ENCODE data around the gene FNDC3B. TPM values are rescaled to one million over a fixed set of nuclear protein-coding genes. Genes with fewer than 3 reads are reported as not detected.
A peak's percentile ranks its signal among the peaks of the same experiment; 100 is the strongest.

The FNDC3B gene
- total RNA-seq, 1 experiment from 2014 or later = 64.6 TPM

- no peak for DNase-seq (ENCODE audit: low read depth)
Measured at GRCh38 chr3:172188511-172188910, 149.1 kb downstream of the FNDC3B start.

- DNase-seq (ENCODE audit: low read depth) = no peak
Measured at GRCh38 chr3:172189213-172189612, 149.8 kb downstream of the FNDC3B start.

- no peak for DNase-seq (ENCODE audit: low read depth)
Measured at GRCh38 chr3:172189987-172190603, 150.7 kb downstream of the FNDC3B start.

GRCh38 chr3:172190980-172191379 is 151.6 kb downstream of the FNDC3B start:
- DNase-seq (ENCODE audit: low read depth) = no peak

GRCh38 chr3:172191629-172192028 is 152.3 kb downstream of the FNDC3B start:
- DNase-seq (ENCODE audit: low read depth) = no peak

GRCh38 chr3:172192830-172193415 is 153.5 kb downstream of the FNDC3B start:
- DNase-seq (ENCODE audit: low read depth) = no peak

- DNase-seq (ENCODE audit: low read depth) = no peak
Measured at GRCh38 chr3:172193436-172193835, 154.1 kb downstream of the FNDC3B start.

GRCh38 chr3:172194702-172195406 is 155.5 kb downstream of the FNDC3B start:
- peak; percentile 49 for DNase-seq (ENCODE audit: low read depth)

GRCh38 chr3:172195407-172195754 is 156.0 kb downstream of the FNDC3B start:
- no peak for DNase-seq (ENCODE audit: low read depth)

- no peak for DNase-seq (ENCODE audit: low read depth)
Measured at GRCh38 chr3:172197344-172197743, 158.0 kb downstream of the FNDC3B start.

- no peak for DNase-seq (ENCODE audit: low read depth)
Measured at GRCh38 chr3:172198428-172198827, 159.1 kb downstream of the FNDC3B start.

GRCh38 chr3:172199850-172200369 is 160.5 kb downstream of the FNDC3B start:
- DNase-seq (ENCODE audit: low read depth) = no peak

- DNase-seq (ENCODE audit: low read depth) = peak; percentile 99
Measured at GRCh38 chr3:172201136-172201869, 161.9 kb downstream of the FNDC3B start.

- DNase-seq (ENCODE audit: low read depth) = peak; percentile 79
Measured at GRCh38 chr3:172201870-172202236, 162.5 kb downstream of the FNDC3B start.

GRCh38 chr3:172202797-172203196 is 163.4 kb downstream of the FNDC3B start:
- DNase-seq (ENCODE audit: low read depth) = no peak

- peak; percentile 58 for DNase-seq (ENCODE audit: low read depth)
Measured at GRCh38 chr3:172203522-172204258, 164.3 kb downstream of the FNDC3B start.

GRCh38 chr3:172204716-172205115 is 165.3 kb downstream of the FNDC3B start:
- no peak for DNase-seq (ENCODE audit: low read depth)

GRCh38 chr3:172208586-172209332 is 169.4 kb downstream of the FNDC3B start:
- peak; percentile 10 for DNase-seq (ENCODE audit: low read depth)

GRCh38 chr3:172209333-172210321 is 170.2 kb downstream of the FNDC3B start:
- peak; percentile 47 for DNase-seq (ENCODE audit: low read depth)

- DNase-seq (ENCODE audit: low read depth) = peak; percentile 35
Measured at GRCh38 chr3:172210355-172210754, 171.0 kb downstream of the FNDC3B start.

Measured in RPMI7951 (cell line).